IMR-90 (cell line): ENCODE results near the gene SRC.

Experiments
- CTCF ChIP-seq: conservative IDR thresholded peaks from 2 replicates; pipeline ENCODE4 v1.5.1; 2012; ENCODE audit warnings: mild to moderate bottlenecking, low read depth, low read length, improper control_type of control experiment
- POLR2A ChIP-seq: IDR thresholded peaks from 2 replicates; pipeline ENCODE4 v1.6.1; 2012; ENCODE audit warnings: mild to moderate bottlenecking, low read depth, low read length
- SMC3 ChIP-seq: fragments of 150-350 bp; IDR thresholded peaks from 2 replicates; pipeline ENCODE4 v1.6.1; 2016; ENCODE audit warnings: low read depth, mild to moderate bottlenecking, antibody characterized with exemption, low read length, moderate library complexity
- USF2 ChIP-seq: fragments of 150-350 bp; IDR thresholded peaks from 2 replicates; pipeline ENCODE4 v1.6.1; 2017; ENCODE audit warnings: mild to moderate bottlenecking, antibody characterized with exemption, low read length, low read depth

- TF ChIP-seq CTCF (no peak), POLR2A (no peak), USF2 (no peak), SMC3 (no peak)
Measured at GRCh38 chr20:37418591-37419109, 72.7 kb downstream of the SRC start.
